ENCODE data around the gene DDX18. TPM values are rescaled to one million over a fixed set of nuclear protein-coding genes. Genes with fewer than 3 reads are reported as not detected.

The DDX18 gene
- total and polyA plus RNA-seq, 2 of the 4 experiments (the other 2 are of a cell fraction), result 34.6 to 69.9 TPM

Other genes starting within 250 kb of the DDX18 start
- 17.2 and 18.9 TPM in 2 replicates for gene CCDC93, start 199.4 kb downstream of the DDX18 start, total RNA-seq (2012; rRNA removed)
- 7.3 and 8.1 TPM in 2 replicates for gene CCDC93, start 199.4 kb downstream of the DDX18 start, polyA plus RNA-seq (2012; rRNA removed)